NCI-H1417 treated with DMSO at 0.1 percent for 48 hours (cell line): ENCODE results near the gene GALNT14.

Experiments
- DNase-seq: peaks from one replicate; lab custom pipeline; 2025; lab: John Stamatoyannopoulos, UW

GALNT14 gene

DNA sequence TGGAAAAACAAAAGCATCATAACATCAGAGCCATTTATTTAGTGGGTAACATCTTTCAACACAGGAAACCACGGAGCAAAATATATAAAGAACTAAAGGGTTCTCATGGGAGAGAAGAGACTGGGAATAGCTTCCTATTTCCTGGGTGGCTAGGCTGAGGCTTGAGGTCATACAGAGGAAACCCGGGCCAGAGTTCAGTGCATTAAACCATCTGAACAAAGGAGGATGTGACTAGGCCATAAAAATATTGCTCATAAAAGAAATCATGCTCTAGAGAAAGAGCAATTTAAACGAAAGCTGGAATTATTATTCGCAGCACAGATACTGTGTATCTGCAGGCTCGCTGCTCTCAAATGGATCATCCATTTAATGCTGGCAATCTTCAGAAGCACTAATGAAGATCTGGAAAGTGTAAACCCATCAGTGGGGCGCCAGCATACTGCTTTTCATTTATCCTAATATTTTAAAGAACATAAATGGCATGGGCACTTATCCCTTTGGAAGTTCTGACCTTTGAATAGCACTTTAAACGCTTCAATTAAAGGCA lies 83.3 kb downstream of the GALNT14 start:
- DNase-seq: no peak

DNA sequence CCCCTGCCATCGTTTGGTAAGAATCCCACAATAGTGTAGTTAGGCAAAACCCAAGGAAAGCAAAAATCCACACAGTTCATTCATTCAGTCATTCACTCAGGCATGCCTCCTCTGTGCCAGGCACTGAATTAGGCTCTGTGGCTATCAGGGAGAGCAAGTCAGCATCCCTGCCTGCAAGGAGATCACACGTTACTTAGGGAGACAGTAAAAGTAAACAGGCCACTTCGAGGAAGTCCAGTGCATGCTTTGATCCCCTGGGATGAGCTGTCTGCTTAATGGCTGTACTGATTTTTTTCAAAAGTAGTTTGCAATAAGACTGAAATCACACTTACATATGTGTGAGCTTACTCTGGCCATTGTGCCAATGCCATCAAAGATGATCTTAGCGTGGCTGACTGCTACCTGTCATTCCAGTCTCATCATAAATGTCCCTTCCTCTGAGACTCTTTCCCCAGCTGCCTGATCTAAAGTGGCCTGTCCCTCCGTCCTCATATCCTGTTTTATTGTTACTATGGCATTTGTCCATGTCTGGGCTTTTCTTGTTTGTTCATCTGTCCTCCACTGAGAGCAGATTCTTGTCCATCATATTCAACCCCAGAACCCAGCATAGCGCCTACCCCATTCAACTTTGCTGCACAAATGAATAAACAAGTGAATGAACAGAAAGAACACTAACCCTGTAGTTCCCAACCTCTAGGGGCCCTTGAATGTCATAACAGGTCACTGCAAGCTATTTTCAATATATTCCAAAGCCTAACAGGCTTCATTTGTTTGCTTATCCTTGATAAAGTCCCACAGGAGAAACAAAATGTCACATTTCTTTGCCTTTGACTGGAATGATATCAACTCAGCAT lies 84.1 kb downstream of the GALNT14 start:
- DNase-seq: no peak

DNA sequence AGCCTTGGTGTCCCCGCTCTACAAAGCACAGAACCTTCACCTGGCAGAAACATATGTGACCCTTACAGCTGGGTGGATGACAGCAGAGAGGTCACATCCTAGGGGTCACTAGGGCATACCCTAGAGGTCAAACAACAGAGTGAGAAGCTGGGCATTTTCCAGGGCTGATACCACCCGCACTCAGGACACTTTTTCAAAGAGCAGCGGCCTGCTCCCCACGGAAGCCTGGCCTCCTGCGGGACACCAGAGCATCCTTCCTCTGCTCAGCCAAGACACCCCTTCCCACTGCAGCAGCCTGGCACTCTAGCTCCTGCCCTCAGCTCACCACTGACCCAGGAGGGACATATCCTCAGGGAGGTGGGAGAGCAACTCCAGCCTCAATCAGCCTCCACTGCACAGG lies 86.0 kb downstream of the GALNT14 start:
- DNase-seq: no peak

DNA sequence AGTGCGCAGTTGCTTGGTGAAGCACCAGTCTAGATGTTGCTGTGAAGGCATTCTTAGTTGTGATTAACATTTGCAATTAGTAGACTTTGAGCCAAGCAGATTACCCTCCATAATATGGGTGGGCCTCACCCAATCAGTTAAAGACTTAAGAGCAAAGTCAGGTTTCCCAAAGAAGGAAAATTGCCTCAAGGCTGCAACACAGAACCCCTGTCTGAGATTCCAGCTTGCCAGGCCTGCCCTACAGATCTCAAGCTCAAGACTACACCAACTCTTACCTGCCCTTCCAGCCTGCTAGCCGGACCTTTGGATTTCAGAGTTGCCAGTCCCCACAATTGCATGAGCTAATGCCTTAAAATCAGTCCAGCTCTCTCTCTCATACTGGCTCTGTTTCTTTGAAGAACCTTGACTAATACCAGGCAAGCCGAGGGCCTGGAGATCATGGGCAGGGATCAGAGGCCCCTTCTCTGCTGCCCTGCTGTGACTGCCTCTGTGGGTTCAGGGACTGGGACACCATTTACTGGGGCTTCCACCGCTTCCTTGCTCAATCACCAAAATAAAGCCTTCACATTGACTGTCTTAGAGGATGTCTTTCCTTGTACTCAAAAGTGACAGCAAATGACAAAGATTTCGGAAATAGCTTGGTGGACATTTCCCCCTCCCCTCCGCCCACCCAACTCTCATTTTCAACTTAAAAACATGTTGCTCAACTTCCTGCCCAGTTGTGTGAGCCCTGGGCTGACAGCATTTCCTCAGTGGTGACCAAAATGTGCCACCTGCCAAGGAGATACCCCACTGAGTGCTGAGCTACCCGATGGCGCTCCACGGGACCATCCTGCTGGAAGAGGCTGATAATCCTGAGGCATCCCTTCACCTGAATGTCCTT lies 86.7 kb downstream of the GALNT14 start:
- DNase-seq: no peak

DNA sequence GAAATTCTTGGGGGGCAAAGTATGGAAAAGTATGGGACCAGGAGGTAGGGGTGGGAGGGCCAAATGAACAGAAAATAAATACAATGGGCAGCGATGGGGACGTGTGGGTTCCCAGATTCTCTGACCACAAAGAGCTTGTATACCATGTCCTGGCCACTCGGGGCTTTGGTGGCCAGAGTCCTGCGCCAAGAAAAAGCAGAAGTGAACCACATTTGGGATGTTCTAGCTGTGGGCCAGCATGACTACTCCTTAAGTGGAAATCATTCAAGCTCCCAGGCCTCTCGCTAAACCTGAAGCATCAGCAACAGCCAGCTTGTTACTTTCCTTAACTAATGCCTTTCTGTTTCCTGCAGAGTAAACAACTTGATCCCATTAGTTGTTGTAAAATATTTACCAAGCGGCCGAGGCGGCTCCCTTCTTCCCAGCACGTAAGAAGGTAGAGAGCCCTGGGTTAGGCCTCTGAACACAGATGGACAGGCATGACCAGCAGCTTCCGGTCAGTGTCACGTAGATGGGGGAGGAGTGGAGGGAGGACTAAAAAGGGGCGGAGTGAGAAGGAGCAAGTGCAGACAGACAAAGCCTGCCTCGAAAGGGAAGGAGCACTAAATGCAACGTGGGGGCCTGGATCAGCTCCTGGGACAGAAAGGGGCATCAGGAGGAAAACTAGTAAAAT lies 88.2 kb downstream of the GALNT14 start:
- DNase-seq: no peak

DNA sequence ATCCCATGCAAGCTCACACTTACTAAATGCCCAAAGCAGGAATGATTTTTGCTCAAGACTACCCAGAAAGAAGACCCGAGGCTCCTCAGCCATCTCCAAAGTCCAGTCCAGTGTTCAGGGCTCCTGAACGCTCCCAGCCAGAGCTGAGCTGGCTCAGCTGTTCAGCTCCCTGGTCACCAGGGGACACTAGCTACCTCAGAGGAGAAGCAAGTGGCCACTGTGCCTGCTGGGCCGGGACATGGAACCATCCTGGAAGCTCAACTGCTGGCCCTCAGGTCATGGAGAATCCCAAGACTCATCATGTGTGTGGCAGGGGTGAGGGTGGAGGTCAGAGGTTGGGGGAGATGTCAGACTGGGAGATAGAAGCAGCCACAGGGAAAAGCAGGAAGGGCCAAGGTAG lies 89.0 kb downstream of the GALNT14 start:
- no peak for DNase-seq

DNA sequence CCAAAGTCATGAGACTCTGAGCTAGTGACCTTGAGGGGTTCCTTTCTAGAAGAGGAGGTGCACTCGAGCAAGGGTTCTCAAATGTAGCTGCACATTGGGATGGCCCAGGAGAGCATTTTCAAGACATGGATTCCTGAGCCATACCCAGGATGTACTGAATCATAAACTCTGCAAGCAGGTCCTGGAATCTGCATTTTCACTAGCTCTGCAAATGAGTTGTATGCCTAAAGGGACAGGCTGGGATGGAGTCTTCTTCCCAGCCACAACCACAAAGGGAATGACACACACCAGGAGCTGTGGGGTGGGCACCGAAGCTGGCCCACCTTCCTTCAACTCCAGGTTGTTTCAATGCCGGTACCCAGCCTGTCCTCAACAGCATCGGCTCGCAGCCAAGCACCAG lies 90.6 kb downstream of the GALNT14 start:
- DNase-seq: no peak

DNA sequence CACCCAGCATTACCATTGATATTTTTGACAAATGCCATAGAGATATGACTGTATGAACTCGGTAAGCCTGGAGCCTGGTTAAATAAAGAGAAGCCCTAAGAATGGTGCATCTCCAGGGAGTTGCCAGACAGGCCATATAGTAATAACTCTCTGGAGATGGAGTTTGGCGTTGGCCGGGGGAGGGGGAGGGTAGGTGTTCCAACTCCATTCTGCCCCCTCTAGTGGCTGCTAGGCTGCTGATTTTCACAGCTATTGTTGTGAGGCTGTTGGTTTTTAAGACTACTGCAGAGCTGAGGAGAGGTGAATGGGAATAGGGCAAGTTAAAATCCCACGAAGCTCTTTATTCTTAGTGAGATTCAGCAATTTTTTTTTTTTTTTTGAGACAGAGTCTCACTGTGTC lies 99.9 kb downstream of the GALNT14 start:
- DNase-seq: no peak

DNA sequence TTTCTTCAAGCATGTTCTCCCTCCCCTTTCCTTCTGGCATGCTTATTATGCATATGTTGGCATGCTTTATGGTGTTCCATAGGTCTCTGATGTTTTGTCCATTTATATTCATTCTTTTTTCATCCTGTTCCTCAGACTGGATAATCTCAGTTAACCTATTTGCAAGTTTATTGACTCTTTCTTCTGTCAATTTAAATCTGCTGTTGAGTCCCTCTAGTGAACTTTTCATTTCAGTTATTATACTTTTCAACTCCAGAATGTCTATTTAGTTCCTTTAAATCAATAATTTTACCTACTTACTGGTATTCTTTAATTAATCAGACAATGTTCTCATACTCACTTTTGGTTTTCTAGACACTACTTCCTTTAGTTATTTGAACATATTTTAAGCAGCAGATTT lies 101.2 kb downstream of the GALNT14 start:
- DNase-seq: no peak

DNA sequence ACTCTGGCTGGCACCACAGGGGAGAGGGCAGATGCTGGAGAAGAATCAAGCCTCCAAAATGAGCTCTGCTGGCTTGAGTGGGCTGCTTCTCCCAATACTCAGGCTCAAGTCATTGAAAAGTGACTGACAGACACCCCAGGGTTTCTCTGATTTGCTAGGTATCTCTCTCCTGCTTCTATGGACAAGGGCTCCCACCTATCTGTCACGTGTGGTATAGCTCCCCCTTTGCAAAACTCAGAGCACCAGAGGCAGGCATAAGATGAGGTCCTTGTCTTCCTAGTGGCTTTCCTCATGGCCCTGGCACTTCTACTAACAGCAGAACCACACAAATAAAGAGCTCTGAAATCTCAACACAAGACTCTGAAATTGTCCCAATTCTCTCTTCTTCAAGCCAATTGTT lies 105.2 kb downstream of the GALNT14 start:
- no peak for DNase-seq

DNA sequence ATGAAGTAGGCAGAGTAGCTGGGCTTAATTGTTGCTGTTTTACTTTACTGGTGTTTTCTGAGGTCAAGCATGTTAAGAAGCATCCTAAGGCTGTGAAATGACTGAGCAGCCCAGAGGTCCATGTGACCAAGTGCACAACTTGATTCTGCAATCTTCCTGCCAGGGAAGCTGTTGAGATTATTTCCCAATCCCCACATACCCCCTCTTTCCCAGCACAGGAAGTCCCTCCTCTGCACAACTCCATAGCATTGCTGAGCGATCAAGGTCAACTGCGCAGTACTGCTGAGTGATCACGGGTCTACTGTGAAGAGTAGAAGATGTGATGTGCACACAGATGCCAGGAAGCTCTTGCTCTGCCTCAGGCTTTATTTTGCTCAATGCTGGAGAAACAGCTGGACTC lies 105.8 kb downstream of the GALNT14 start:
- DNase-seq: no peak

DNA sequence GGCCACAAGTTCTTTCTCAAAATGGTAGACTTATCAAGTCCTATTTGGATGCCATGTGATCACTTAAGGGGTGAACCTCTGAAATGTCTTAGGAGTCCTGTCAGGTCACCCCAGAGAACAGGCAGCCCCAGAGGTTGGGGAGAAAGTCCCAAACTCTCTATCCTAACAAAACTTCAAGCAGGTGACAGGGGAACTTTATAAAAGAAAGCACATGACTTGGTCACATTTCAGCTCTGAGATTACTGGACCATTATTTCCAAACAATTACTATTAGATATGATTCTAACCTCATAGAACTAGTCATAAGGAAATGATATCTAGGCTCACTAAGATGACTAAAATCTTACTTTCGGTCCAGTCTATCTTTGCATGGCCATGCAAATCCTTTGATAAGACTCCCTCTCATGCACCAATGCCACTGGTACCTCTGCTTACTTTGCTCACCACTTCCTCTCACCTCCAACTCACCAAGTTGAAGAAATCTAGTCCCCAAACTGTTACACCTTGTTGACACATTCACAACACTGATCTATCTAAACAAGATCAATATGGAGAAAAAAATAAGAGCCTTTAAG lies 107.0 kb downstream of the GALNT14 start:
- no peak for DNase-seq

DNA sequence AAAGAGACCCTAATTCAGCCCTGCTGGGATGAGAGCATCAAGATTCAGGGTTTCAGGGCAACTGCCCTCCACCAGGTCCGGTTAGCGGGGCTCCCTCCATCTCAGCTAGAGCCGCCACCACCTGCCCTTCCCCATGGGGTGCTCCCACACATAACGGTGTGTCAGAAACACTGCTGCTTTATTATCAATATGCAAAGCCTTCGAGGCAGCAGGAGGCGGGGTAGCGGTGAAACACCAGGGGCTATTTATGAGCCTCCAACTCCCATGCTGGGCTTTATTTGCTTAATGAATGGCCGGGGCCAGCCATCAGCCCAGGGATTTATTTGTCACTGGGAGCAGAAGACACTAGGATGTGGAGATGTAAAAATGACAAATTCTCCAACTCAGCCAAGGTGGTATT lies 109.8 kb downstream of the GALNT14 start:
- DNase-seq: peak; percentile 18

DNA sequence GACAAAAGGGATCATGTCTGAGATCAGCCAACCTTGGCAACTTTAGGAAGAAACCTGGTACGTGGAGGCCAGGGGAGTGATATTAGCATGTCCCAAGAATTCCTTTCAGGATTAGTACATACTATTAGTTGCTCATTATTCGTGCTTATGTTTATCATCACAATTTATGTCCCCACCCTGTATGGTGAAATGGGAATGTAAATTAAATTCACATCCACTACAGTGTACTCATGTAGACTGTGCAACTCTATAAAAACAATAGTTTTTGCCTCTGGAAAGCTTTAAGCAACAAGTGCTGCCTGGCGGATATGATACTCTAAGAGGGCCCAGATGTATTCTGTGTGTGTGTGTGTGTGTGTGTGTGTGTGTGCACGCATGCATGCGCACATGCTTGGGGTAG lies 110.7 kb downstream of the GALNT14 start:
- no peak for DNase-seq

DNA sequence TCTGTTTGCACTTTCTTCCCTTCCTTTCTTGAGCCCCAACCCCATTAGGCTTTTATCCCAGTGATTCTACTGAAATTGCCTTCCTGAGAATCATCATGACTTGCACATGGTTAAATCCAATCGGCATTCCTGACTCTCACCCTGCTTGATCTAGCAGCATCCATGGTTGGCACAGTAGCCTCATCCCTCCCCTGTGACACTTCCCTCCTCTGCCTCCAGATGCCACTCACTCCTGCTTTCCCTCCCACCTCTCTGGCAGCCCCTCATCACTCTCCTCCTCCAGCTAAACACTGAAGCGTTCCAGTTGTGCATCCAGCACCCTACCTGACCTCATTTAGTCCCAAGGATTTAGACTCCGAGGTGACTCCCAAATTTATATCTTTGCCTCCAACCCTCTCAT lies 114.7 kb downstream of the GALNT14 start:
- no peak for DNase-seq

DNA sequence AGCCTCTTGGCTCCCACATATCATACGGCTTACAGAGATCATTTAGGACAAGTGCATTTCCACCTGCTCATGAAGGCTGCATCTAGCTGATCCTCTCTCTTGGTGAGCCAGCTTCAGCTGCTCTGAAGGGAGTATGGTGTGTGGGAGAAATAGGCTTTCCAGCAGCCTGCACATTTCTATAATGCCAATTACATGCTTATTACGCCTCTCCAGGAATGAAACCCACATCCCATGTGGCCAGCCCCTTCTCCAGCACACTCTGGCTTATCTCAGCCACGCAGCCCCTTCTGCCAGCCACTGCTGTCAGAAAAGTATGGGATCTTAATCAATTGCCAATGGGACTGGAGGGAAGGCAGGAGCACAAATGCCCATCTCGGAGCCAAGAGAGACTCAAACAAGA lies 117.5 kb downstream of the GALNT14 start:
- DNase-seq: no peak

DNA sequence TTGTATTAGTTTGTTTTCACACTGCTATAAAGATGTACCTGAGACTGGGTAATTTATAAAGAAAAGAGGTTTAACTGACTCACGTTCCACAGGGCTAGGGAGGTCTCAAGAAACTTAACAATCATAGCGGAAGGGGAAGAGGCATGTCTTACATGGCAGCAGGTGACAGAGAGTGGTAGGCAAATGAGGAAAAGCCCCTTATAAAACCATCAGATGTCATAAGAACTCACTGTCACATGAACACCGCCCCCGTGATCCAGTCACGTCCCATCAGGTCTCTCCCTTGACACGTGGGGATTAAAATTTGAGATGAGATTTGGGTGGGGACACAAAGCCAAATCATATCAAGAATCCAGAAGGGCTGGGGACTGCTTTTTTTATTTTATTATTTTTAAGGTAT lies 120.0 kb downstream of the GALNT14 start:
- DNase-seq: no peak

DNA sequence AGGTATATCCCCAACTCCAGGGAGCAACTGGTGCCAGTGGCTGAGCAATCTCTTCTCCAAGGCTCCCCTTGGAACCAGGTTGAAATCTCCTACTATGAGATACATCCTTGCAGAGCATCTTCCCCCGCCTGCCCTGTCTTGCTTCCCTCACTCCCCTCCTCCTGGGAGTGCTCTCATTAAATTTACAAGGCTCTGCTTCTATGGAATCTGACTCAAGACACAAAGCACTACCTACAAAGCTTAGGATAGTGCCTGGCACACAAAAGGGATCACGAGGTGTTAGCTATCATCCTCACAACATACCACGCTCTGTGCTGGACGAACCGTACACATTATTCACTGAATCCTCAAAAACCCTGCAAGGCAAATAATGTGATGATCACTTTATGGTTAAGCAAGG lies 121.6 kb downstream of the GALNT14 start:
- DNase-seq: no peak

DNA sequence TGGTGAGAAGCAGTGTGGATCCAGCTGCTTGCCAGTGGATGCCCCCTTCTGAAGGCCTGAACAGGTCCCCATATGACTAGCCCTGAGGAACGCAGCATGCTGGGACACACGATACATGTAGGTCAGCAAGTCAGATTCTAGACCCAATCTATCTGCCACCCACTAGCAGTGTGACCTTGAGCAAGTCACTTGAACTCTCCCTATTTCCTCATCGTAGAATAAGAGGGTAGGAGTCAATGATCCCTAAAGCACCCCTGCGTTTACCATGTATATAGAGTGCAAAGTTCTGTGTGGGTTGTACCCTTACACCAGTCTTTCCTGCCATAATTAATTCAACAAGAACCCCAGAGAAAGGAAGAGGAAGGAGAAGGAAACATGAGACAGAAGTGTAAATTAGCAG lies 123.7 kb downstream of the GALNT14 start:
- DNase-seq: no peak

DNA sequence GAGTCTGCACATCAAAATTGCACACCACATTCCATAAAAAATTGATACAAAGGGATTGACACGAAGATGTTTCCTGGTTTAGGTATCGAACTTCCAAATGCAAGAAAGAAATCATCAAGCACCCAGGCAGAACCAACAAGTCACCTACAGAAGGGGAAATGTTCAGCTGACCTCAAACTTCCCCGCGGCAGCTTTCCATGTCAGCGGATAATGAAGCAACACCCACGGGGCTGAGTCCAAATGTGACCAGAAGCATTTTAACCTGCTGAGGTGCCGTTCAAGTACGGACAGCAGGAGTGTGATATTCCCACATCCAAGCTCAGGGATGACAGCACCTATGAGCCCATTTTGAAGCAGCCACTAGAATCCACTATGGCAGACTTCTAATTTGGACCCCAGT lies 124.9 kb downstream of the GALNT14 start:
- DNase-seq: no peak

DNA sequence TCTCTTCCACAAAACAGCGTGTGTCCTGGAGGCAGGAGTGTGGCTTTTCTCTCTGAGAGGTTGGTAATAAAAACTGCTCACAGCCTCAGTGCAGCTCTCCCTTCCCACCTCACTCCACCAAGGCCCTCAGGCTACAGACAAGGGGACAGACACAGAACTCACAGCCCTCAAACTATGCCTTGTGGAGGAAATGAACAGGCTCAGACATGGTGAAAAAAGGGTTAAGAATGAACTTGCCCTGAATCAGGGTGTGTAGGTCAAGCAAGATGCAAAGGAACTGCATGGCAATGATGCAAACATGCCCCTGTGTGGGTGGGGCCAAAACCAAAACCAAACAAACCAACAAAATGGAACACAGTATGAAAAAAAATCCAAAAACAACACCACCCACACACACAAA lies 125.8 kb downstream of the GALNT14 start:
- no peak for DNase-seq

DNA sequence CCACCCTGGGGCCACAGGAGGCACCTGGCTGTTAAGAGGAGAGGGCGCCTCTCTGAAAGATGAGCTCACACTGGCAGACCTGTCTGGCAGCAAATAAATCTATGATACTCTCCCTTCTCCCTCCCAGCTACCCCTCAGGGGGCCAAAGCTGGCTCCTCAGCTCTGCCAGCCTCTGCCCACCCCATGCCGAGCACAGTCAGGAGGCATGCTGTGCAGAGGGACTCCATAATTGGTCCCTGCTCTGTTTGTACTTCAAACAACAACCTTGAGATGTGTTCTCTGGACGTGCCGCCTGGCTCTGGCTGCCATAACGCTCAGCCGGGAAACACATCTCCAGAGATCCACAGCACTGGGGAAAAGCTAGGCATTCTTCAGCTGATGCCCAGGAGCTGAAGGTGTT lies 126.7 kb downstream of the GALNT14 start:
- peak; percentile 79 for DNase-seq
